SHP77 (cell line): Measurements from ENCODE around the gene KLK13.

Experiments
- DNase-seq, 2 experiments: peaks; one replicate each; lab custom pipeline; 2025; lab: John Stamatoyannopoulos, UW

The KLK13 gene

GRCh38 chr19:51060973-51061372 is 3.9 kb downstream of the KLK13 start:
- no peak for DNase-seq

GRCh38 chr19:51060336-51060735 is 4.6 kb downstream of the KLK13 start:
- no peak for DNase-seq

GRCh38 chr19:51059715-51060114 is 5.2 kb downstream of the KLK13 start:
- no peak for DNase-seq

DNA sequence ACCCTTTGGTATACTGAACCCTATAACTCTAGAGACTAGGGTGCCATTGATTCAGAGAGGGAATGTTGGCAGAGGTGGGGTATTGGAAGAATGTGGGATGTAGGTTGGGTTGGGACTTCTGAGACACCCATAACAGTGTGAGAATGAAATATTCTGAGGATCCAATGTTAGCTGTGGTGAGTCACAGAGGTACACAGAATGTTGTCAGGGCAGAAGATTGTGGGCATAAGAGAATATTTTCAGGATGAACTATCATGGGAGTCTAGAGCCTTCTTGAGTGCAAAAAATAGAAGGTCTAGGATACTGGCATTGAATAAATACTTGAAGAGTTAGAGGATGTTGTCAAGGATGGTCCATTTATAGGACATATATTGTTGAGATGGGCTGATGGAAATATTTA is 9.0 kb downstream of the KLK13 start:
- DNase-seq, result no peak

GRCh38 chr19:51047031-51047335 is 17.9 kb downstream of the KLK13 start:
- no peak for DNase-seq

DNA sequence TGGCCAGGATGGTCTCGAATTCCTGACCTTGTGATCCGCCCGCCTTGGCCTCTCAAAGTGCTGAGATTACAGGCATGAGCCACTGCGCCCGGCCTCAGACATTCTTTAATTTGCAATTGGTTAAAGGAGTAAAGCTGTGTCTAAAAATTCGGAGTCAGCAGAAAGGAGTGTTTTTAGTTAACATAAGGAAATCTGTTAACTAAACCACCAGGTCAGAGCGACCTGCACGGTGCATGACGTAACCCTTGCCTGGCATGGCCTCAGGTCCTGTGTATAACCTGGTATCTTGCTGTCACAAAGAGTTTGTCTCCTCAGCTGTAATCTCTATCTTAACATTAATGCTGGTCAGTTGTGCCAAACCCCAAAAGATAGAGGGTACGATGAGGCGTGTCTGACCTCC is 20.6 kb downstream of the KLK13 start:
- DNase-seq, result no peak

- no peak for DNase-seq
Observed at GRCh38 chr19:51043497-51043896, 21.4 kb downstream of the KLK13 start.

GRCh38 chr19:51040151-51040550 is 24.7 kb downstream of the KLK13 start:
- no peak for DNase-seq

DNA sequence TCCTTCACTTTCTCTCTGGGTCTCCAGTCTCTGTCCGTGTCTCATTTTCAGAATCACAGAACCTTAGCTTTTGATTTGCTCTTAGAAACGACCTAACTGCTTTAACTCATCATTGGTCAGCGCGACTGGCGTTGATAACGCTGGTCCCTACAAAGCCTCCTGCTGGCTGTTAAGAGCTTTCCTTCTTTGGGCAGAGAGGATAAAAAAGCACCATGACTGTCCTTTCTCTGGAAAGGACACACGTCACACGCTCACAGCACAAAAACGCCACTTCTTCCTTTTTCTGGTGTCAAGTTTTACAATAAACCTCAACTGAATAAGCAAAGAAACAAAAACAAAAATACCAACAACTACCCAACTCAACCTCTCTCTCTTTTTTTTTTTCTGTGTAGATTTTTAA is 28.4 kb downstream of the KLK13 start:
- no peak for DNase-seq

- peak; percentile 17 to 42 for DNase-seq
Observed at GRCh38 chr19:51034704-51035103, 30.2 kb downstream of the KLK13 start, which contains the start of gene KLK12. Gene KLK12, minus strand, starts transcription at chr19:51035002. Its CDS starts 381 bp downstream, at chr19:51034621.

GRCh38 chr19:51031880-51032225 is 33.0 kb downstream of the KLK13 start:
- no peak for DNase-seq

DNA sequence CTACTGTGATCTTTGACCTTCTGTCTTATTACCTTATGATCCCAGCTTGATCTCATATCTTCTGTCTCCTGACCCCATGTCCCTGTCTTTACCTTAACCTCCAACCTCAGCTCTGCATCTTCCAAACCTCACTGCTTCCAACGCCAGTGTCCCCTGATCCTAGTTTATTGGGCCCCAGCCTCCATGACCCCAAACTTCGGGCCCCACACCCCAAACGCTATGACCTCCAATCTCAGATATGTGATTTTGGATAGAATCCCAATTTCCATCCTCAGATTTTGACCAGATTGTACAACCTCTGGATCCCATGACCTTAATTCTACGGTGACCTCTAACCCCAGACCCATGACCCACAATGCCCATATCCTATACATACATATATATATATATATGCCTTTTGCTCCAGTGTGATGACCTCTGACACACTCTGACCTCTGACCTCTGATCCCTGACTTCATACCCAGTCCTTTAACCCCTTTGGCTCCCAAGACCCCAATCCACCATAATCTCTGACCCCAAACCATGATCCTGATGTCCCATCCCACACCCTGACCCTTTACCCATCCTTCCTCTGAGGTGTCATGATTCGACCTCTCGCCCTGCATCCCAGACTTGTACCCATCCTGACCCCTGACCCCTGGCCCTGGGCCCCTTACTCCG is 33.5 kb downstream of the KLK13 start:
- DNase-seq, result no peak

DNA sequence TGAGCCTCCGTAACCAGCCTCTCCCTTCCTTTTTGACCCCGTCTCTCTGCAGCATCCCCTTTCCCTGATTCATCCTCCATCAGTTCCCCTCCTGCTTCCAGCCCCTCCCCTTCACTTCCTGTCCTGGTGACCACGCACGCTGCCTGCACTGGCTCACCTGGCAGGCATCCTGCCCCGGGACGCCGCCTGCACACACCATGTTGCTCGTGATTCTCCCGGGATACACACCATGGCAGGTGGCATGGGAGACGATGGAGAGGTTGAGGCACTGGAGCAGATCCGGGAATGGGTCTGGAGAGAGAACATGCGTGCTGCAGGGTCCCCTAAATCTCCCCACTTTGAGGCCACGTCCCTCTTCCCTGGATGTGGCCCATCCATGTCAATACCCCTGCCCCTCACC is 34.3 kb downstream of the KLK13 start:
- DNase-seq, result no peak

- DNase-seq, result no peak
Observed at GRCh38 chr19:51029718-51030117, 35.2 kb downstream of the KLK13 start.

GRCh38 chr19:51027873-51028272 is 37.0 kb downstream of the KLK13 start:
- no peak for DNase-seq

GRCh38 chr19:51027126-51027806 is 37.6 kb downstream of the KLK13 start:
- no peak for DNase-seq

DNA sequence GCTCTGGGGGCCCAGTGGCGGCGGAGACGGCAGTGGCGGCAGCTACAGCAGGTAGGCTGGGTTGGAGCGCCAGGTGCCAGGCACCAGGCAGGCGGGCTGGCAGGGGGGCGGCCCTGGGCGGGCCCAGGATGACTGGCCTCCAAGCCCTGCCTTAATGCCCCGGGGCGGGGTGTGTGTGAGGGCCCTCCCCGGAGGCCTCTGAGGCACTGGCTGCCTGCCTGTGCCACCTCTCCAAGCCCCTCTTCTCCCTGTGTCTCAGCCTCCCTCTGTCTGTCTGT is 38.4 kb downstream of the KLK13 start, which contains the start of gene KLK11:
TSS of gene KLK11 (minus strand) at position 63 of the 278 bp plus-strand sequence. CDS start 985 bp downstream, outside the sequence.
- DNase-seq, result no peak

DNA sequence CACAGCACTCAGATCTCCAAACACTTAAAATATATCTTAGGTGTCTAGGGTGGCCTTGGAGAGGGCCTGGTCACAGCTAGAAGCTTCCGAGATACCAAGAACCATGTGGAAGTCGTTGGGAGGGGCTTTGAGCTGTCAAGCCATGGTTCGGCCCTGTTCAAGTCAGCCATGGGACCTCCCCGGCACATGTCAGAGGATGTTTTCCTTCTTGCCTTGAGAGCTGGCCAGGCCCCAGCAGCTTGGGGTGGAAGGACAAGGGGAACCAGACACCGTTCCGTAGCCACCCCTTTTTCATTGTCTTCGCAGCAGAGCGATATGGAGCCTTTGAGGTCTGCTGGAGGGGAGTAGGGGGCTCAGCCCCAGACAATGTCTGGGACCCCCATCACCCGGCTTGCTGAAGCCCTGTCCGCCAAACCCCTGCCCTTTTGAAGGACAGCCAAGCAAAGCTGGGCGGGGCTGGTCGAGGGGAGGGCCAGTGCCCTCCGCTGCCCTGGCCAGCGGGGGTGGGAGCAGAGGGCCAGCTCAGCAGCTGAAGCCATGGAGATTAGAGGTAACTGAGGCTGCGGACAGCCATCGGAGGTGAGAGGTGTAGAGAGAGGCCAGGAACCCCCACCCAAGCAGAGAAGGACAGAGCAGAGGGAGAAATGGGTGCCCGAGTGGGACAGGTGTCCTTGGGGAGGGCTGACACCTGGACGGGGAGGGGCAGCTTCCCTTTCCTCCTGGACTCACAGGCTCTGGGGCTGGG is 38.9 kb downstream of the KLK13 start:
- no peak for DNase-seq

GRCh38 chr19:51025401-51025800 is 39.5 kb downstream of the KLK13 start:
- DNase-seq, result no peak

- no peak for DNase-seq
Observed at GRCh38 chr19:51024924-51025323, 40.0 kb downstream of the KLK13 start.

DNA sequence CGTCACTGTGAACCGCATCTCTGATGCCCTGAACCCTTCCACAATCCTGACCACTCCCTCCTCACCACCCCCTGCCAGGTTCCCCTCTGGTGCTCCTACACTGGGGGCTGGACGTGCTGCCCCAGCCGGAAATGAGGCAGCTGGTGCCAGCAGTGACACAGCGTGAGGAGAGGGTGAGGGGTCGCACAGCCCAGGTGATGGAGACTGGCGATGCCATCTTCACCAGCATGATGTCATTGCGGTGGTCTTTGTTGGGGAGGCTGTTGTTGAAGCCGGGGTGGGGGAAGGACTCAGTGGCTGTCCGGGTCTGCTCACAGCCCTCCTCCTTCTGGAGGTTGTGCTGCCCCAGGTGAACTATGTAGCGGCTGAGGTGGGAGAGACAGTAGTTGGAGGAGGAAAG is 40.9 kb downstream of the KLK13 start:
- no peak for DNase-seq

GRCh38 chr19:51022526-51022925 is 42.4 kb downstream of the KLK13 start:
- no peak for DNase-seq

- DNase-seq, result peak; percentile 14 to 63
Observed at GRCh38 chr19:51020988-51021651, 43.8 kb downstream of the KLK13 start.
